ENCODE results near the gene IKBKG.
"Not testable (repeated sequence)": the region's sequence is repeated elsewhere in the genome, so short reads cannot be mapped to it uniquely, and the experiment has no call there.

The IKBKG gene

DNA sequence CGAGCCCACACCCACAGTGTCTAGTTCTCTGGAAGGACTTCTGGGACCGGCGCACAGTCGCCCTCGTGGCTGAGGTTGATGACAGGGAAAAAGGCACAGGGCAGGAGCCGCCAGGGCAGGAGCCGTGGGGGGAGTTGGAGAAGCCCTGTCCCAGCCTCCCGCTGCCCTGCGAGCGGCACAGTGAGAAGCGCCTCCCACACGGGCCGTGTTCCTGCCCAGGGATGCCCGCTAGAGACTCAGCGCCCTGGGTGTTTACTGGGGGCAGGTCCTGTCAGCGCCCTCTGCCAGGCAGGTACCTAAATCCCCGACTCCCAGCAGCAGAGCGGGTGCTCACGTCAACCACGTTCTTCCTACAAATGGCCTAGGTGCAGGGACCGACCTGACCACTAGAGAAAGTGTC, 11.5 kb downstream of the IKBKG start:
- DNase-seq (ENCODE audit: low read depth): not testable (repeated sequence)

DNA sequence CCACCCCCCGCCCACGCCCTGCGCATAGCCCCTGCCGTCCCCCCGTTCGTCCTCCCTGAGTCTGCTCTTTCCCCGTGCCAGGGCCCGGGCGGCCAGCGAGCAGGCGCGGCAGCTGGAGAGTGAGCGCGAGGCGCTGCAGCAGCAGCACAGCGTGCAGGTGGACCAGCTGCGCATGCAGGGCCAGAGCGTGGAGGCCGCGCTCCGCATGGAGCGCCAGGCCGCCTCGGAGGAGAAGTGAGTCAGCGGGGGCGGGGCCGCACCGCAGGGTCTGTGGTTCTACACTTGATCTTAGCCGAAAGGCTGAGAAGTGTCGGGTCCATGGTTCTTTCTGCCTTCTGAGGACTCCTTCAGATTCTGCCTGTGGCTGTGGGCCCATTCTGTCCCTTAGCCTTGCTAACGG, 12.9 kb downstream of the IKBKG start:
- DNase-seq (ENCODE audit: low read depth): not testable (repeated sequence)

DNA sequence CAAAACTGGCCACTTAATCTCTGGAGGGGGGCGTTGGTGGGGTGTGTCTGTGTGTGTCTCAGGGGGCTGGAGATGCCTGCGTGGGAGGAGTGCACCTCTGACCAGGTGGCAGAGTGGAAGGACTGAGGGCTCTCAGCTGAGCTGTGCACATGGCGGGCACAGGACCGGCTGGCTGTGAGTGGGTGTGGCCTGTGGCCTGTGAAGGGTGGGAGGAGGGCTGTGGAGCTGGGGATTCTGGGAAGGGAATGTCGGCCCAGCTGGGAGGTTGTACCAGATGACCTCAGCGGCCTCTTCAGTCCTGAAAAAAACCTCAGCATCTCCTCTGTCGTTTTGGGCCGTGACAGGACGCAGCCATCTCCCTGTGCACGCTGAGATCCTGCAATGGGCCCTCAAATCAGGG, 14.9 kb downstream of the IKBKG start:
- DNase-seq (ENCODE audit: low read depth): not testable (repeated sequence)

DNA sequence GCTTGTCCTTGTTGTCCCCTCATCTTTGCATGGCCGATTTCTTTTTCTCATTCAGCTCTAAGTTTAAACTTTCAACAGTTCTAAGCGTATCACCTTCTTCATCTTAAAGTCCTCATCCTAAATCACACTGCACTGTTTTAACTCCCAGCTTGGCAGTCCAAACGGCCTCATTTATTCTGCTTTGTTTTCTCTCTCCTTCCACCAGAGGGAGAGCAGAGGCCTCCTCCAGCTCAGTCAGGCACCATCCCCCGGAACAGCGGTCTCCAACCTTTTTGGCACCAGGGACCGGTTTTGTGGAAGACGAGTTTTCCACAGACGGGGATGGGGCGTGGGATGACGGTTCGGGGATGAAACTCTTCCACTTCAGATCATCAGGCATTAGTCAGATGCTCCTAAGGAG, 22.9 kb downstream of the IKBKG start:
- DNase-seq (ENCODE audit: low read depth): not testable (repeated sequence)

DNA sequence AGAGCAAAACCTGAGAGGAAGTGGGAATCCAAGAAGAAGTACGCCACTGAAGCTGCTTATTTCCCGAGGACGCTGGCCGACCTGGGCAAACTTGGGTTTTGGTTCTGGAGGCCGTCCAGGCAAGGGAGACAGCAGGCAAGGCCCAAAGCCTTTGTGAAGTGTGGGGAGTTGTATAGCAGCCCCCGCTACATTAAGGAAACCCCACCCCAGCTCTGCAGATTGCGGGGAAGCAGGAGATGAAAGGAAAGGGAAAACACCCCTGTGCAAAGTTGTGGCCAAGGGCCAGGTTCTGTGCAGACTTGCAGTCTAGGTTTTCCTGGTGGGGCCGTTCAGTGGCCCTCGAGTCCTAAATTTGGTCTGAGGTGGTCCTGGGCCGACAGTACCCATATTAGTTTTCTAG, 25.6 kb downstream of the IKBKG start:
- not testable (repeated sequence) for DNase-seq (ENCODE audit: low read depth)

DNA sequence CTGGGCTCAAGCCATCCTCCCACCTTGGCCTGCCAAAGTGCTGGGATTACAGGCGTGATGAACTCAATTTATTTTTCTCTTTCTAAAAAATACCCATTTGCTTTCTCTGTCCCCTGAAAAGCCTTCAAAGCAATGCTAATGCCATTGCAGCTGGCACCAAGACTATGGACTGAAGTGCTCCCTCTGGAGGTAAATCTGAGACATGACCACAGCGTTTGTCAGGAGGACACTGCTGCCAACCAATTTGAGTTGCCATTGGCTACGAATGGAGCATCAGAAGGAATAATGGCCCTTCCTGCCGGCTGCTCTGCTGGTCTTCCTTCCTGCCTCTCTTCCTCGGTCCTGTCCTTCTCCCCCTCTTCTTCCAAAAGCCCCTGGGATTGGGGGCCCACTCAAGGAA, 27.7 kb downstream of the IKBKG start:
- not testable (repeated sequence) for DNase-seq (ENCODE audit: low read depth)

DNA sequence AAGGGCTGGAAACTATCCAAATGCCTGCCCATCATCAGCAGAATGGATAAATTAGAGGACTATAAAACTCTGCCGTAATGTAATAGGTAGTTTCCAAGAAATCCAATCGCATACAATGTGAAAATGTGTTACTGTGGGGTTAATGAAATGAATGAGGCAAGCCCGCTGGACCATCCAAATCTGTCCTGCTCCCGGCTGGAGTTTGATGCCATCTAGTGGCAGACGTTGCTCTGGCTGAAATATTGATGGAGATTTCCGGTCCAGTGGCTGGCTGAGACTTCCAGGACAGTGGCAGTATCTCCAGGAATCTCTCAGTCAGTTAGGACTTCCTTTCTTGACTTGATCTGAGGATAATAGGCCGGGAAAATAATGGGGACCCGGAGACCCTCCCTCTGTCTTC, 35.6 kb downstream of the IKBKG start:
- not testable (repeated sequence) for DNase-seq (ENCODE audit: low read depth)

DNA sequence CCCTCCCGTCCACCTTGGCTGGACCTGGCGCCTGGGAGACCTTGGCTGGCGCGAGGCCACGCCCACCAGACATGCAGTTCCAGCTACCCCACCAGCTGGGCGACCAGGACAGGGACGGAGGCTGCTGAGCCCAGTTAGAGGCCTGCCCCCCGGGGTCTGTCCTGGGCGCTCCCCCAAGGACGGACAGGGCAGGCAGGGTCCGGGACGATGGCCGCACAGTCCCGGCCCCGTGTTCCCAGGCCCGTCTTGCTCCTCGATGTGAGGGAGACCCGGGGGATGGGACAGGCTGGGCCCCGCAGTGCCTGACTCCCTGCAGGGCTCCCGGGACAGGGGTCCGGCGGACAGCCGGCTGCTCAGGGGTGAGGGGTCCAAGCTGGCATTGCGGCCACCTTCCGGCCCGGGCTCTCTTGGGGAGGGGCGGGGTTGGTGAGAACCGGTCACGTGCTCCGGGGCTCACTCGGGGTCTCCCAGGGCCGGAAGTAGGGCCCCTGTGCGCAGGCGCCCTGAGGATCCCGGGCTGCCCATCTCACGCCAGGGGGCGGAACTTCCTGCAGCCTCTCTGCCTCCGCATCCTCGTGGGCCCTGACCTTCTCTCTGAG, 37.3 kb downstream of the IKBKG start, which contains the start of gene CTAG1A:
TSS of gene CTAG1A (plus strand) at position 549 of the 599 bp plus-strand sequence. CDS start 74 bp downstream, outside the sequence.
- not testable (repeated sequence) for DNase-seq (ENCODE audit: low read depth)

DNA sequence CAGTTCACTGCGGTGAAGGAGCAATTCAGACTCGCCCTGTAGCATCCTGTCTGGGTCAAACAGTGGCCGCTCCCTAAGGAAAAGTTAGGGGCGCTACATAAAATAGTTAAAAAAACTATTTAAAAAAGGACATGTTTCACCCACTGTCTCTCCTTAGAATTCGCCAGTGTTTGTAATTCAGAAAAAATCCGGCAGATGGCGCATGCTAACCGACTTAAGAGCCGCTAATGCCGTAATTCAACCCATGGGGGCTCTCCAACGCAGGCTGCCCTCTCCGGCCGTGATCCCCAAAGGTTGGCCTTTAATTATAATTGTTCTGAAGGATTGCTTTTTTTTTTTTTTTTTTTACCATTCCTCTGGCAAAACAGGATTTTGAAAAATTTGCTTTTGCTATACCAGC, 43.0 kb downstream of the IKBKG start:
- DNase-seq (ENCODE audit: low read depth): not testable (repeated sequence)

DNA sequence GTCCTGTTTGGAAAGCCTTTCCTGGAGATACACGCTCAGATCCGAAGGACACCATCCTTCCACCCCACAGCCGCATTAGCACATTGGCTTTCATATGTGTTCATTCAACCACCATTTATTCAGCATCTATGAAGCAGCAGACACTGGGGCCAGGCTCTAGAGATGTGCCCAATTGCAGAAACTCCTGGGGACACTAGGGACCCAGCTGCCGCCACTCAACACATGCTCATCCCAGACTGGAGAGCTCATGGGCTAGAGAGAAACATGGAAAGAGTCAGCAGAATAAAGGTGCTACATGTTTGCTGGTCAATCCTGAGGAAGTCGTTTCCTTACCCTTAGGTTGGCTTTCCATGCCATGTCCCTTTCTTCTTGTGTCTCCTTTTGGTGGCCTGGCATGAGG, 45.1 kb downstream of the IKBKG start:
- no peak for DNase-seq (ENCODE audit: low read depth)

DNA sequence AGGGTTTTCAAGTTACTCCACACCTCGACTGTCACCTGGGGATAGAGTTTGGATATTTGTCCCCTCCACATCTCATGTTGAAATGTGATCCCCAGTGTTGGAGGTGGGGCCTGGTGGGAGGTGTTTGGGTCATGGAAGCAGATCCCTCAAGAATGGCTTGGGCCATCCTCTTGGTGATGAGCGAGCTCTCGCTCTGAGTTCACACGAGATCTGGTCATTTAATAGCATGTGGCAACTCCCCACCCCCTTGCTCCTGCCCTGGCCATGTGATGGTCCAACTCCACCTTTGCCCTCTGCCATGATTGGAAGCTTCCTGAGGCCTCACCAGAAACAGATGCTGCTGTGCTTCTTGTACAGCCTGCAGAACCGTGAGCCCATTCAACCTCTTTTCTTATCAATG, 45.8 kb downstream of the IKBKG start:
- DNase-seq (ENCODE audit: low read depth): no peak

DNA sequence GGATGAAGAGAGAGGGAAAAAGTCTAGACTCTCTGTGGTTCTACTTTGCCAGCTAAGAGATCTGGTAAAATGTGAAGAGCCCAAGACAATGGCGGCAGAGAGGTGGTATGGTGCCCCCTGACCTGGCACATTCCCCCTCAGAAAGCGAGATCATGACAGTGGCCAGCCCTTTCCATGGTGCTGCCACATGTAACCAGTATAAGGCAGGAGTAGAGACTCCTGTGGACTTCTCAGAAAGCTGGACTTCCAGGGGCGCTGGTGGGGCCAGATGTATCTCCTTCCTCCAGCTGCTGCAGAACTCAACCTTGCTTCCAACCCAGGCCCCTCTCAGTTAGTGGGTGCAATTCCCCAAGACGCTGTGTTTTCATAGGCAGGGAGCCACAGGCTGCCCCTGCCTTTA, 47.1 kb downstream of the IKBKG start:
- DNase-seq (ENCODE audit: low read depth): no peak

DNA sequence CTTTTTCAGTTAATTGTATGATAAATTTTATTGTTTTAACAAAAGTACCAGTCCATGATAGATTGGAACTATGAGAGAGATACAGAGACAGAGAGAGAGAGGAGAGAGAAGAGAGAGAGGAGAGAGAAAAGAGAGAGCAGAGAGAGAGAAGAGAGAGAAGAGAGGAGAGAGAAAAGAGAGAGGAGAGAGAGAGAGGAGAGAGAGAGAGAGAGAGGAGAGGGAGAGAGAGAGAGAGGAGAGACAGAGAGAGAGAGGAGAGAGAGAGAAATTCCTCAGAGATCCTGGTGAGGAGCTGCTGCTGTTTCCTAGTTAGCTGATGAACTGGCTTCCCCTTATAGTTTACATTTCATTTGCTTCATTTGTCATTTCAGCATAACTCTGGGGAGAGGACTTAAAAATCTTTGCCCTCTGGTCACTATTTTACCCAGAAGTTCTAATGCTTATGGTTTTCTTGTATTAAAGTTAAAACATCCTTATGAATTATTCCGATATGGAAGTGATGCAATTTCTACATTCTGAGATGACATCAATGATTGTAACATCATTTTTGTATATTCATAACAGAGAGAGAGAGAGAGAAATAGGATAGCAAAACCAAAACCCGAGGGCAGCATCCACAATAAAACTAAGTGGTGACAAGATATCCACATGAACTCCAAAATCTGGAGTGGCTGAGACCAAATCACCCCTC, 48.3 kb downstream of the IKBKG start:
- no peak for DNase-seq (ENCODE audit: low read depth)

DNA sequence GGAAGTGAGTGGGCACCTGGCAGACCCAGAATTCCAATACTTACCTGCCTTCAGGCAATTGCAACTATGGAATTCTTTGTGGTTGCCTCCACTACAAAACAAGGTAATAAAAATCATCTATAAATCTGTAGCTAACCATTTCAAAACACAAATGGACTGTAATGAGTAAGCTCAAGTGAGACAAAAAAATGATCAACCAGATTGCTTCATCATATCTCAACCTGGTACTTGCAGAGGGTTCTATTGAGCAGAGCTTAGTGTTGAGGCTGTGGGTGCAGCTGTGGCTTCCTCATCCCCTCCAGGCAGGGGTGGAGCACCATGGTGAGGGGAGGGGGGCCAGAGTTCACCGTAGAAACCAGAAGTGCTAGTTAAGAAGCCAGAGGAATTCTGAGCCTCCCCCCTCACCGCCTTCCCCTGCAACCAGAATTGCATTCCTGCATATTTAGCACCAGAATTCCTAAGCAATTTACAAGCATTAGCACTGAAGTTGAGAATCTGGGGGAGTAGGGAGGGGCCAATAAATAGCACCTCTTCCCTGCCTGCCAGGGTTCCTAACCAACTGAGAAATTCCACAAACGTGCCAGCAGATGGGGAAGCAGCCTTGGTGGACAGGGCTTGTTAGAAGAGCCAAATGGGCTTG, 49.0 kb downstream of the IKBKG start:
- DNase-seq (ENCODE audit: low read depth): no peak

DNA sequence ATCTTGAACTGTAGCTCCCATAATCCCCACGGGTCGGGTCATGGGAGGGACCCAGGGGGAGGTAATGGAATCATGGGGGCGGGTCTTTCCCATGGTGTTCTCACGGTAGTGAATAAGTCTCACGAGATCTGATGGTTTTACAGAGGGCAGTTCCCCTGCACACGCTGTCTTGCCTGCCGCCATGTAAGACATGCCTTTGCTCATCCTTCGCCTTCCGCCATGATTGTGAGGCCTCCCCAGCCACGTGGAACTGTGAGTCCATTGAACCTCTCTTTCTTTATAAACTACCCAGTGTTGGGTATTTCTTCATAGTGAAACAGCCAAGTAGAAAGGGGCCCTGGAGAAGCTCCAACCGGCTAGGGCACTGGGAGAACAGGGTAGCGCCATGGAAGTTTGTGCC, 49.8 kb downstream of the IKBKG start:
- DNase-seq (ENCODE audit: low read depth): no peak

DNA sequence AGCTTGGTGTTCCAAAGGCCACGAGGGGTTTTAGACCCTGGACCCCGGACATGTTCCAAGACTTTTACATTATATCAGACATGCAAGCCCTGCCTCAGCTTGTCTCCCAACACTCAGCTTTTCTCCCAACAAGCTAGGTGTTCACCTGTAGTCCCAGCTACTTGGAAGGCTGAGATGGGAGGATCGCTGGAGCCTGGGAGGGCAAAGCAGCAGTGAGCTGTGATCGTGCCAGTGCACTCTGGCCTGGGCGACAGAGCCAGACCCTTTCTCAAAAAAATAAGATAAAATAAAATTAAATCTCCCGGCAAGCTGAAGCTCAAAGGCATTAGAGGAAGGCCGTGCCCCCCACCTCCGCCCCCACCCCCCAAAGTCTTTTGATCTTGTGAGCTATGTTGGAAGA, 51.2 kb downstream of the IKBKG start:
- no peak for DNase-seq (ENCODE audit: low read depth)

DNA sequence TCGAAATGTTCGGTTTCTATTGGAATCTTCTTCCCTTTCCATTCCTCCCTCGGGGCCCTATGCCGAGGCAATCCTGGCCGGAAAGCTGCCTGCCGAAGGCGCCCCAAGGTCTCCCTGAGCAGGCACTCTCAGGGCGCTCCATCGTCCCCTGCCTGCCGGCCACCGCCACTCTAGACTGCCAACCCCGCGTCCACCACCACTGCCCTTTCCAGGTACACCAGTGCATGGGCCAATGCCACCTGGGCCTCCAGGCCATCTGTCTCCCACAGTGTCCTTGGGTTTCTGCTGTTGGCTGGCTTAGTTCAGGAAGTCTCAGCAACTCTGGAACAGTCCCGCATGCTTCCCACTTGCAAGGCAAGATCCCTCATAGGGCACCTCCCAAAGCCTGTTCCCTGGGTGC, 52.1 kb downstream of the IKBKG start:
- DNase-seq (ENCODE audit: low read depth): no peak

DNA sequence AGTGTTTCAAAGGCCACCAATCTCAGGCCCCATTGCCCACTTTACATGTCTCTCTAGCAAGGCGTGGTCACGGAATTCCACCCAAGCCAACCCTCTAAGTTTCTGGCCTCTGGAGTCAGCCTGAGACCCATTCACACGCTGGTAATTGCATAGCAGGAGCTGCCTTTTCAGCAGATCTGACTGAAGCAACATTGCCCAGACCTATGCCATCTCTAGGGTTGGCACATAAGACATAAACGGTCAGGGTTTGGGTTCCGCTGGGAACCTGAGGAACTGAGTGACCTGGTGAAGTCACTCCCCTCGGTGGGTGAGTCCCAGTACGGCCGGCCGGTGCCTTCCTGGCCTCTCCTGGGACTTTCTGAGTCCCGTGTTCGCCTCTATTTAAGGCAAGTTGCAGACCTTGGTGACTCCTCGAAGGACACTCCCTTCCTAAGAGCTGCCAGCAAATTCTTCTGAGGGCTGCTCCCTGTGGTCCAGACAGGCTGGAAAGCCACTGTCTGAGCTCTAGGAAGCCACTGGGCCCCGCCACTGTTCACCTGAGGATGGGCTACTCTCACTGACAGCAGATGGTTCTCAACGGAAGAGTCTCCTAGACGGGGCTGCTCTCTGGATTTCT, 53.4 kb downstream of the IKBKG start:
- no peak for DNase-seq (ENCODE audit: low read depth)

DNA sequence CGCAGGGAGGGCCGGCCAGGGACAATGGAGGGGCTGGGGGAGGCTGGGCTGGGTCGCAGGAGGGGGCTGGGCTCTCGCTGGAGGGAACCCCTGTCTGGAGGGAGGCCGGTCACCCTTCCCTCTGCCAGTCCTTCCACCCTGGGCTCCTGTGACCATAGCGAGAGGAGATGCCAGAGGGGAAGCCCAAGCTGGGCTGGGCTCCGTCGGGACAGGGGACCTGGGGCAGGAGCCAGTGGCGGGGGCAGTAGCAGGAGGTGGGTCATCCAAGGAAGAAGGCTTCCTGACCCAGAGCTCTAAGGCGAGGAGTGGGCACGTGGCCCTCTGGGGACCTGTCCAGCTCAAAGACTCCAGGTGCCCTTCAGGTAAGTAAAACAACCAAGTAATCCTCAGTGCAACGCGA, 54.8 kb downstream of the IKBKG start:
- DNase-seq (ENCODE audit: low read depth): no peak

DNA sequence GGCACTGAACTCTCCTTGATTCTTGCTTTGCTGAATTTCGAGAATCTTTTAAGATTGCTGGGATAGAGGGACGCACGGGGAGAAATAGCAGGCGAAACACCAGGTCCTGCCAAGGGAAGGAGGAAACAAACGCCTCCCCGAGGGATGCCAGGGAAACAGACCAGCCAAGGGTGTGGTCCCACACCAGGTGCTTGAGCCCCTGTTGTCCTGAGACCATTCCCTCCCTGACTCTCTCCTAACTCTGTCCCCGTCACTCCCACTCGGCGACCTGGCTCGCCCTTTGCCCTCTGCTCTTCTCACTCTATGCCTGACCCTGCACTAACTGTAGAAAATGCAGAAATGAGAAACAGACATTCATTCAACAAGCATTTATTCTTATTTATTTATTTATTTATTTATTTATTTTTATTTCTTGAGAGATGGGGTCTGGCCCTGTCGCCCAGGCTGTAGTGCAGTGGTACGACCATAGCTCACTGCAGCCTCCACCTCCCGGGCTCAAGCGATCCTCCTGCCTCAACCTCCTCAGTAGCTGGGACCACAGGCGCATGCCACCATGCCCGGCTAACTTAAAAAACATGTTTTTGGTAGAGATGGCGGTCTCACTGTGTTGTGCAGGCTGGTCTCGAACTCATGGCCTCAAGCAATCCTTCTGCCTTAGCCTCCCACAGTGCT, 55.5 kb downstream of the IKBKG start:
- DNase-seq (ENCODE audit: low read depth): no peak

DNA sequence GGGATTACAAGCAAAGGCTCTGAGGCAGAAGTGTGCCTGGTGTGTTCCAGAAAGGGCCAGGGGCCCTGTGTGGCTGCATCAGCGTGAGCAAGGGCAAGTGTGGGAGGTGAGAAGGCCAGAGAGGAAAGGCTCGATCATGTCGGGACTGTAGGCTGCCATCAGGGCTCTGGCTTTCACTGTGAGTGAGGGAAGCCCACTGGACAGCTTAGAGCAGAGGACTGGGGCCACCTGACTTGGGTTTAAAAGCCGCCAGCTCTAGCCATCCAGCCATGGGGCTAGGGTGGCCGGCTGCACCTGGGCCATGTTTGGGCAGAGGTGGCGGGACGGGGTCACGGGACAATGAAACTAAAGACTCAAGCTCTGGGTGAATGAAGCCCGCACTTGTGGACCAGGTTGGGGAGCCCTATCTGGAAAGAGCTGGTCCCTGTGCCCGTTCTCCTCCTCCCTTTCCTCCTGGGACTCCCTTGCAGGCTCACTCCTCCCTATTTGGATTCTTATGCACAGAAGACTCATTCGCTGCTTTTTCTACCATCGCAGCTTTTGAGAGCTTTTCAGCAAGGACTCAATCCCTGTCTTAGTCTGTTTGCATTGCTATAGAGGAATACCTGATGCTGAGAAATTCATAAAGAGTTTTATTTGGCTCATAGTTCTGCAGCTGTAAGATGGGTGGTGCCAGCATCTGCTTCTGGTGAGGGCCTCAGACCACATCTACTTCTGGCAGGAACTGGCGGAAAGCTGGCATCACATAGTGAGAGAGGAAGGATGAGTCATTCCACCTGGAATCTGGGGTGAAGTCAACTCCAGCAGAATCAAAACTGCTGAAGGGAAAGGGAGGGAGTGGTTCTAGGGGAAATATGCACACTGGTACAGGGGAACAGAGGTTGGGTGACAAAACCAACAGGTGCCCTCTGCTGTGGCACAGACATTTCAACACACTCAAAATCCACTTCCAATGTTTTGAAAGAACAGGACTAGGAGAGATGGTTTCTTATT, 56.3 kb downstream of the IKBKG start:
- no peak for DNase-seq (ENCODE audit: low read depth)
